CD4-positive, alpha-beta T cell treated with Interleukin-6 at 100 ng/mL for 8 hours (primary cell): ENCODE results near the gene IGF2R.
"Not testable (repeated sequence)": the region's sequence is repeated elsewhere in the genome, so short reads cannot be mapped to it uniquely, and the experiment has no call there.

Source experiments
- DNase-seq: peaks from one replicate; pipeline ENCODE4 v3.0.0-alpha.2; 2020; ENCODE audit warnings: mixed read lengths, low spot score

IGF2R gene

DNA sequence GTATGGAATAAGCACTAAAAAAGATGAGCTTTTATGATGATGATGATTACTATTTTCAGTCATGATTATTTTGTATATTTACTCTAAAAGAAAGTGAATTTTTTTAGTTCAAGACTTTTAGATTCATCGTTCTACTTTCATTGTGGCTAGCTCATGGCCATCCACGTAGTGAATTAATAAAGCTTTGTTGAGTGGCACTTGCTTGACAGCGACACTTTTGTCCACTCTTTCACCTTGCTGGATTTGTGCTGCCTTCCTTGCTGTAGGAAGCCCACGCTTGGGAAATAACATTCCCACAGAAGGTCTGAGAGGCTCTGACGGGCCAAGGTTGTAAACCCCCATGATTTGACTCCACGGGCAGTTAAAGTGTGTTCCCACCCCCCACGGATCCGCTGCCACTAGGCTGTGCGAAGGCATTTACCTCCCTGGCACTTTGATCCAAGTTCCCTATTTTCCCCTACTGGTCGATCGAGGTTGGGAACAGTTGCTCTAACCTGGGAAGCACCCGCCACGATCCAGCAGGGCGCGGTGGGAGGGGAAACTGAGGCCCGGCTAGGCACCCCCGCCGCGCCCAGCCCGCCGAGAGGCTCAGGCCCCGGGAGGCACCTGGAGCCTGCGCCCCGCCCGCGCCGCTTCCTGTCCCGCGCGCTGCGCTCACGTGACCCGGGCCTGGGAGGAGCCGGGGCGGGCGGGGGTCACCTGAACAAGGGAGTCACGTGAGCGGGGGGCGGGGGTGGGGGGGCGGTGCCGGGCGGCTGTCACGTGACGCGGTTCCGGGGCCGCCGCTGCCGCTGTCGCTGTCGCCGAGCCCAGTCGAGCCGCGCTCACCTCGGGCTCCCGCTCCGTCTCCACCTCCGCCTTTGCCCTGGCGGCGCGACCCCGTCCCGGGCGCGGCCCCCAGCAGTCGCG lies at the start of gene IGF2R:
TSS of gene IGF2R (plus strand) at position 788 of the 909 bp plus-strand sequence. CDS start 165 bp downstream, outside the sequence.
- DNase-seq: peak; percentile 95

GRCh38 chr6:159919800-159920199 lies 49.1 kb upstream of the IGF2R start:
- no peak for DNase-seq

GRCh38 chr6:159924150-159924549 lies 44.7 kb upstream of the IGF2R start:
- DNase-seq: not testable (repeated sequence)

GRCh38 chr6:159926542-159927203 lies 42.2 kb upstream of the IGF2R start:
- no peak for DNase-seq

GRCh38 chr6:159929819-159930218 lies 39.1 kb upstream of the IGF2R start:
- peak; percentile 54 for DNase-seq

DNA sequence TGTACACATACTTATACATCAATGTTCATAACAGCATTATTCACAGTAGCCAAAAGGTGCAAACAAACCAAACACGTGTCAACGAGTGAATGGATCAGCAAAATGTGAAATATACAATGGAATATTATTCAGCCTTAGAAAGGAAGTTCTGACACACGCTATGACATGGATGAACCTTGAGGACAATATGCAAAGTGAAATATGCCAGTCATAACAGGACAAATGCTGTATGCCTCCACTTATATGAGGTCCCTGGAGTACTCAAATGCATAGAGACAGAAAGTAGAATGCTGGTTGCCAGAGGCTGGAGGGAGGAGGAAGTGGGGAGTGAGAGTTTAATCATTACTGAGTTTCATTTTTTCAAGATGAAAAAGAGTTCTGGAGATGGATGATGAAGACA lies 37.8 kb upstream of the IGF2R start:
- no peak for DNase-seq

GRCh38 chr6:159931846-159932245 lies 37.0 kb upstream of the IGF2R start:
- no peak for DNase-seq

DNA sequence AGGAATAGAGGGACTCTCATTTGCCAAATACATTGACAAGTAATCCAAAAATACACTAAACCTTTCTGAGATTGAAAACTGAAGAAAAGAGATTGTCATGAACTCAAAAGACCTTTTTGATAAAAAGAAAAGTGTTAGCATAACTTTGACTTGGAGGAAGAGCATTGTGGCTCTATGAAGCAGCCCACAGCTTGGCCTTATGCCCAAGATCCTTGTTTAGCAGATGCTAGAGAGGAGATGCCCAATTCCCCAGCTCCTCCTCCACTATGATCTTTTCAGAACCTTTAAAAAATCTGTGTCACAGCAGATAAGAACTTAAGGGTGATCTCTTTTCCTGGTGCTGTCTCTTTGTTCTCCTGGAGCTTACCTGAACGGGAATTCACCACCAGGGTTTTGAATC lies 35.8 kb upstream of the IGF2R start:
- no peak for DNase-seq

DNA sequence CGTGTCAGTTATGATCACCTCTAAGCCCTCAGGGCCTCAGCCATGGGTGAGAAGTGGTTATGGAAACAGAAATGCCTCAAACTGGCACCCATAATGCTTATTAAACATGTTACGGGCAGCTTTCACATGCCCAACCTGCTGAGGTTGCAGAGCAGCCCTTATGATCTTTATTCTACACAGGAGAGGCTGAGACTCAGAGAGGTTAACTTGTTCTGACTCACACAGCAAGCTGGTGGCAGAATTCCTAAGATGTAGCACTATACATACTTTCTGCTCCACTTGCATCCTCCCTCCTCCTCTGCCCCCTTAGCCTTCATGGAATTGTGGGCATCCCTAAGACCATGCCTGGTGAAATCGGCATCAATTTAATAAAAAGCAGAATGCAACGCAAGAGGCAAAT lies 34.7 kb upstream of the IGF2R start:
- DNase-seq: no peak

- DNase-seq: no peak
Measured at GRCh38 chr6:159935065-159935464, 33.8 kb upstream of the IGF2R start.

GRCh38 chr6:159935633-159936032 lies 33.2 kb upstream of the IGF2R start:
- no peak for DNase-seq

- DNase-seq: no peak
Measured at GRCh38 chr6:159939591-159940016, 29.3 kb upstream of the IGF2R start.

DNA sequence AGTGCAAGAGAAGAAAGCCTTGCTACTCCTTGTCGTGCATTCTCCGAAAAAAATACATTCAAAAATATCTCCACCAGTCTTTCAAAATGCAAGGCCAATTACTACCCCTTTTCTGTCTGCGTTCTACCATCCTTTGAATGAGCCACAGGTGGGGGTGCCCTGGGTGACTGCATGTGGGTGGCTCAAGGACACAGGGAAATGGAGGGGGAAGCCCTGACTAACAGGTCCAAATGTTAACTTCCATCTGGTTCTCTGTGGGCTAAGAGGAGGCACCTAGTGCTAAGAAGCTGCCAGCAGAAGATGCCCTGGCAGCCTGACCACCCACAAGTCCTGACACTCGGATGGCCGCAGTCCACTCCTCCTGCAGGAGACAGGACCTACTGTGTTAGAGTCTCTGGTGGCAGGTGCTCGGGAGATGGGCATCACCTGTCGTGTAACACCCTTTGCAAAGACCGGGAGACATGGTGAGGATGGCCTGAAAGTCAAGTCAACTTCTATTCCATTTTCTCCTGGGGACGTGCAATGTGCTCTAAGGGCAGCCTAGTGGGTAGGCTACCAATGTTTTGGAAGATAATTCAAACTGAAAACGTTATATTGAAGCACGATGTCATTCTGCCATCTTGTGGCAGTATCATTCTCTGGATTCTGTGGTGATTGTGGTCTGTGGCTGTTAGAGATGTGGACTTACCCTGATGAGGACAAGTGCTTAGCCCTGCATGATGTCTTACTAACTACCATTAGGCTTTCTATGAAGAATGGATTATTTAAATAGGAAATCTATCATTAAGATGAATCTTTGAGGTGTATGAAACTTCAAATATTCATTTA lies 27.4 kb upstream of the IGF2R start:
- DNase-seq: peak; percentile 51

DNA sequence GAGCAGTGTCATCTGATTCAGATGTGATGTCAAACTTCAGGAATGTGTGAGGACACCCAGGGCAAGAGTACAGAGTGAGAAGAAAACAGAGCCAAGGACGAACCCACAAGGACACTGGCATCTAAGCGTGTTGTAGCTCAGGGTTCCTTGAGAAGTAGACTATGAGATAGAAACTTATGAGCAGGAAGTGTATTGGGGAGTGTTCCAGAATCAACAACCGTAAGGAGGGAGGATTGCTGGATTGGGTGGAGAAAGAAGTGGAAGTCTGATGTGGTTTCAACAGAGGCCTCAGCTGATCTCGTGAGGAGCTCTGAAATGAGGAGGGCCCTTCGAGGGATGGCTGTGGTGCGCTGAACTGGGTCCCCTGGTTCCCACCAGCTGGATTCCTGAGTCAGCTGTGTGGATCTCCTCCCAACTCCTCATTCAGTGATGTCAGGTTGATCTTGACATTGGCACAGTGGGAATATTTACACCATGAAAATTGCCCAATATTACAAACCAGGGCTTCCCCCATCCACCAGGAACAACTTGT lies 25.7 kb upstream of the IGF2R start:
- no peak for DNase-seq

- no peak for DNase-seq
Measured at GRCh38 chr6:159943968-159944598, 24.8 kb upstream of the IGF2R start.

- DNase-seq: no peak
Measured at GRCh38 chr6:159945801-159946392, 23.0 kb upstream of the IGF2R start.

- DNase-seq: no peak
Measured at GRCh38 chr6:159946912-159947311, 22.0 kb upstream of the IGF2R start.

- DNase-seq: no peak
Measured at GRCh38 chr6:159948199-159948598, 20.7 kb upstream of the IGF2R start.

DNA sequence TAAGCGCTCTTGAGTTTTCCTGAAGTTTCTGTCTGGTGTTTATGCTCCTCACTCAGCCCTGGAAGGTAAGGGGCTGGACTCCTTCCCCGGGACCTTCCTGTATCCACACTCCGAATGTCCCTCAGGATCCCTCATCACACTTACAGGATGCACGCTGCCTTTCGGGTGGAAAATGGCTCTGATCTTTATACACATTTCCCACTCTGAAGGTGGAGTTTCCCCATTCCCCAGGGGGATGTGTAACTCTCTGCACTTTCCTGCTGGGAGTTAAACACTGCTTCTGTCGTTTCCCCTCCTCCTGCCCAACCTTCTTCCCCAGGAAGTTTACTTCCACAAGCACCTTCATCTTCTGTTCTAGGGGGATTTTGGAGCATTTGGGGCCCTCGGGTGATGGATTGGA lies 17.1 kb upstream of the IGF2R start:
- DNase-seq: no peak

- no peak for DNase-seq
Measured at GRCh38 chr6:159952289-159953005, 16.4 kb upstream of the IGF2R start.
